Hair follicular keratinocyte (primary cell): ENCODE measurements around the gene POMP. TPM values are rescaled to one million over a fixed set of nuclear protein-coding genes. Genes with fewer than 3 reads are reported as not detected.

Source experiments
- total RNA-seq: library from RNA; depleted of rRNA; stranded (reverse); fragments of >200 nt; gene quantifications from 2 replicates; pipeline ENCODE4 v1.2.3, GENCODE V29; 2015

POMP gene
- total RNA-seq: 104 and 165 TPM in 2 replicates

GRCh38 chr13:28658796-28659620 is at the start of gene POMP:
TSS of gene POMP (plus strand) at chr13:28659130. CDS start at chr13:28659185, 55 bp downstream.

GRCh38 chr13:28718543-28719226 is 59.8 kb downstream of the POMP start, which contains the start of gene SLC46A3:
TSS of gene SLC46A3 (minus strand) at chr13:28718970. CDS start at chr13:28717998, 972 bp downstream.

Other genes starting within 250 kb of the POMP start
- gene FLT1, start 164.0 kb upstream of the POMP start, total RNA-seq: 0.08 and 0.65 TPM in 2 replicates
- 4.6 and 8.1 TPM in 2 replicates for gene SLC46A3, start 59.8 kb downstream of the POMP start, total RNA-seq
- gene MTUS2, start 161.2 kb downstream of the POMP start, total RNA-seq: not detected in 2 replicates